Measurements from ENCODE around the gene AGPAT4.
A peak's percentile ranks its signal among the peaks of the same experiment; 100 is the strongest.

The AGPAT4 gene

GRCh38 chr6:161295784-161296183 lies 21.9 kb upstream of the AGPAT4 start:
- Histone ChIP-seq H3K9ac (ENCODE audit: low read length) (no peak overlapping the region), H3K79me1 (ENCODE audit: low read length) (no peaks in the 10 kb centered on the region), H3K4ac (ENCODE audit: low read depth, low read length) (no peak overlapping the region), H2AK5ac (ENCODE audit: low read length) (no peak overlapping the region), H3K27me3 (ENCODE audit: insufficient read depth, low read length, poor library complexity) (no peaks in the 10 kb centered on the region), H3K27ac (ENCODE audit: low read depth, low read length) (no peak overlapping the region), H2BK5ac (ENCODE audit: low read length) (no peak overlapping the region), H3K56ac (ENCODE audit: low read length) (no peak overlapping the region), H4K5ac (ENCODE audit: low read length) (no peak overlapping the region), H3K4me2 (ENCODE audit: low read length) (no peak overlapping the region), H3K4me1 (ENCODE audit: control insufficient read depth, low read depth, low read length) (no peaks in the 10 kb centered on the region), H3K18ac (ENCODE audit: low read length) (no peak overlapping the region), H3K4me3 (ENCODE audit: low read length) (no peak overlapping the region), H3K36me3 (ENCODE audit: control insufficient read depth, insufficient read depth, low read length) (no peaks in the 10 kb centered on the region), H2BK15ac (replicated peaks; ENCODE audit: low read depth) (no peak overlapping the region), H2BK120ac (ENCODE audit: low read depth, low read length) (no peak overlapping the region), H3K79me2 (ENCODE audit: control insufficient read depth, insufficient read depth, low read length) (no peaks in the 10 kb centered on the region), H4K8ac (ENCODE audit: low read depth, low read length) (no peak overlapping the region), H3K23ac (ENCODE audit: low read length) (no peak overlapping the region)
- no CpG with 5 or more reads among the region's 1 CpG for WGBS (ENCODE audit: extremely low coverage, insufficient coverage, low lambda C conversion rate)
- DNase-seq = no peak

DNA sequence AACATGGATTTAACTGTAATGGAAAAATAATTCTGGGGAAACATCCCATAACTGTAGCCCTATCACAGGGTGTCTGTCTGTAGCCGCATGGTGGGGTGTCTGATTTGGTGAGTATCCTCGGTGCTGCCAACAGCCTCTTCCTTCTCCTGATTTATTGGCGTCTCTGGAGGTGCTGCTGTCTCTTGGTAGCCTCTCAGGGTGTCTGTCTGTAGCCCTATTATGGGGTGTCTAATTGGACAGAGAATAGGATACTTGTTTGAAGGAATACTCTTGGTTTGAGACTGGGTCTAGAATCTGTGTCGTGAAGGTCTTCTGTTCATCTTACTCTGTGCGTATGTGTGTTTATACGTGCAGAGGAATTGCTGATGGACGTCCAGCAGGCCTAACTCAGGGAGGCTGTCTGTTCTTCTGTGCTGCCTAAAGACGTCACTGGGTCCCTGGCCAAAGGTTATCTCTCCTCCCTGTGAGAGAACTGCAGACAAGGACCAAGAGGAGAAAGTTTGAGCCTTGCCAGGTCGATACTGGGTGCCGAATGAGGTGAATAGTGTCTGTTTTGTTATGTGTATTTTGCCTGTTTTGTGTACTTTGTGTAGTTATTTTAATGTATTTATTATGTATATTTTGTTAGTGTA lies 18.9 kb upstream of the AGPAT4 start:
- DNase-seq = no peak
- no peaks in the 10 kb centered on the region for H3K4me1 ChIP-seq (ENCODE audit: control insufficient read depth, low read depth, low read length)
- H3K18ac ChIP-seq (ENCODE audit: low read length) = no peak overlapping the region
- H3K79me1 ChIP-seq (ENCODE audit: low read length) = no peaks in the 10 kb centered on the region
- no peak overlapping the region for H3K23ac ChIP-seq (ENCODE audit: low read length)
- no peak overlapping the region for H3K4me3 ChIP-seq (ENCODE audit: low read length)
- no peak overlapping the region for H3K4me2 ChIP-seq (ENCODE audit: low read length)
- no peaks in the 10 kb centered on the region for H3K79me2 ChIP-seq (ENCODE audit: control insufficient read depth, insufficient read depth, low read length)
- no peak overlapping the region for H2BK120ac ChIP-seq (ENCODE audit: low read depth, low read length)
- no peak overlapping the region for H2AK5ac ChIP-seq (ENCODE audit: low read length)
- no peaks in the 10 kb centered on the region for H3K36me3 ChIP-seq (ENCODE audit: control insufficient read depth, insufficient read depth, low read length)
- no peak overlapping the region for H3K56ac ChIP-seq (ENCODE audit: low read length)
- no peak overlapping the region for H3K9ac ChIP-seq (ENCODE audit: low read length)
- H3K27me3 ChIP-seq (ENCODE audit: insufficient read depth, low read length, poor library complexity) = no peaks in the 10 kb centered on the region
- no peak overlapping the region for H3K27ac ChIP-seq (ENCODE audit: low read depth, low read length)
- no peak overlapping the region for H4K5ac ChIP-seq (ENCODE audit: low read length)
- no peak overlapping the region for H4K8ac ChIP-seq (ENCODE audit: low read depth, low read length)
- H3K4ac ChIP-seq (ENCODE audit: low read depth, low read length) = no peak overlapping the region
- no peak overlapping the region for H2BK15ac ChIP-seq (replicated peaks; ENCODE audit: low read depth)
- H2BK5ac ChIP-seq (ENCODE audit: low read length) = no peak overlapping the region
- WGBS (ENCODE audit: extremely low coverage, insufficient coverage, low lambda C conversion rate) = no CpG with 5 or more reads among the region's 10 CpGs

- Histone ChIP-seq H3K4ac (ENCODE audit: low read depth, low read length) (no peak overlapping the region), H3K23ac (ENCODE audit: low read length) (no peak overlapping the region), H3K56ac (ENCODE audit: low read length) (no peak overlapping the region), H3K18ac (ENCODE audit: low read length) (no peak overlapping the region), H2BK120ac (ENCODE audit: low read depth, low read length) (no peak overlapping the region), H2BK5ac (ENCODE audit: low read length) (no peak overlapping the region), H3K9ac (ENCODE audit: low read length) (no peak overlapping the region), H3K27me3 (ENCODE audit: insufficient read depth, low read length, poor library complexity) (no peaks in the 10 kb centered on the region), H3K79me1 (ENCODE audit: low read length) (no peaks in the 10 kb centered on the region), H3K36me3 (ENCODE audit: control insufficient read depth, insufficient read depth, low read length) (no peaks in the 10 kb centered on the region), H3K27ac (ENCODE audit: low read depth, low read length) (no peak overlapping the region), H4K8ac (ENCODE audit: low read depth, low read length) (no peak overlapping the region), H3K4me1 (ENCODE audit: control insufficient read depth, low read depth, low read length) (no peaks in the 10 kb centered on the region), H2BK15ac (replicated peaks; ENCODE audit: low read depth) (no peak overlapping the region), H4K5ac (ENCODE audit: low read length) (no peak overlapping the region), H3K79me2 (ENCODE audit: control insufficient read depth, insufficient read depth, low read length) (no peaks in the 10 kb centered on the region), H3K4me3 (ENCODE audit: low read length) (no peak overlapping the region), H3K4me2 (ENCODE audit: low read length) (no peak overlapping the region), H2AK5ac (ENCODE audit: low read length) (no peak overlapping the region)
- peak; percentile 29 for DNase-seq
- no CpG with 5 or more reads among the region's 6 CpGs for WGBS (ENCODE audit: extremely low coverage, insufficient coverage, low lambda C conversion rate)
These were observed 18.3 kb upstream of the AGPAT4 start for GRCh38 chr6:161292145-161292544.

GRCh38 chr6:161290751-161291150 lies 16.9 kb upstream of the AGPAT4 start:
- no peak overlapping the region for H3K4me2 ChIP-seq (ENCODE audit: low read length)
- H3K4ac ChIP-seq (ENCODE audit: low read depth, low read length) = no peak overlapping the region
- no peaks in the 10 kb centered on the region for H3K36me3 ChIP-seq (ENCODE audit: control insufficient read depth, insufficient read depth, low read length)
- H3K18ac ChIP-seq (ENCODE audit: low read length) = no peak overlapping the region
- no peak overlapping the region for H2BK120ac ChIP-seq (ENCODE audit: low read depth, low read length)
- no peak overlapping the region for H3K56ac ChIP-seq (ENCODE audit: low read length)
- no peaks in the 10 kb centered on the region for H3K79me2 ChIP-seq (ENCODE audit: control insufficient read depth, insufficient read depth, low read length)
- WGBS (ENCODE audit: extremely low coverage, insufficient coverage, low lambda C conversion rate) = no CpG with 5 or more reads among the region's 3 CpGs
- H3K27me3 ChIP-seq (ENCODE audit: insufficient read depth, low read length, poor library complexity) = no peaks in the 10 kb centered on the region
- H3K4me1 ChIP-seq (ENCODE audit: control insufficient read depth, low read depth, low read length) = no peaks in the 10 kb centered on the region
- H3K4me3 ChIP-seq (ENCODE audit: low read length) = no peak overlapping the region
- H4K5ac ChIP-seq (ENCODE audit: low read length) = no peak overlapping the region
- no peak overlapping the region for H3K23ac ChIP-seq (ENCODE audit: low read length)
- no peak overlapping the region for H2AK5ac ChIP-seq (ENCODE audit: low read length)
- H3K9ac ChIP-seq (ENCODE audit: low read length) = no peak overlapping the region
- no peak overlapping the region for H2BK5ac ChIP-seq (ENCODE audit: low read length)
- H3K79me1 ChIP-seq (ENCODE audit: low read length) = no peaks in the 10 kb centered on the region
- no peak overlapping the region for H2BK15ac ChIP-seq (replicated peaks; ENCODE audit: low read depth)
- no peak for DNase-seq
- H3K27ac ChIP-seq (ENCODE audit: low read depth, low read length) = no peak overlapping the region
- H4K8ac ChIP-seq (ENCODE audit: low read depth, low read length) = no peak overlapping the region

GRCh38 chr6:161284653-161285052 lies 10.8 kb upstream of the AGPAT4 start:
- no CpG with 5 or more reads among the region's 5 CpGs for WGBS (ENCODE audit: extremely low coverage, insufficient coverage, low lambda C conversion rate)
- no peak overlapping the region for H3K4ac ChIP-seq (ENCODE audit: low read depth, low read length)
- H3K36me3 ChIP-seq (ENCODE audit: control insufficient read depth, insufficient read depth, low read length) = no peaks in the 10 kb centered on the region
- H3K23ac ChIP-seq (ENCODE audit: low read length) = no peak overlapping the region
- no peaks in the 10 kb centered on the region for H3K4me1 ChIP-seq (ENCODE audit: control insufficient read depth, low read depth, low read length)
- H3K4me3 ChIP-seq (ENCODE audit: low read length) = no peak overlapping the region
- no peak overlapping the region for H2BK120ac ChIP-seq (ENCODE audit: low read depth, low read length)
- no peaks in the 10 kb centered on the region for H3K79me1 ChIP-seq (ENCODE audit: low read length)
- no peak overlapping the region for H3K56ac ChIP-seq (ENCODE audit: low read length)
- no peak overlapping the region for H3K9ac ChIP-seq (ENCODE audit: low read length)
- H2BK15ac ChIP-seq (replicated peaks; ENCODE audit: low read depth) = no peak overlapping the region
- no peak overlapping the region for H4K5ac ChIP-seq (ENCODE audit: low read length)
- H3K4me2 ChIP-seq (ENCODE audit: low read length) = no peak overlapping the region
- H3K79me2 ChIP-seq (ENCODE audit: control insufficient read depth, insufficient read depth, low read length) = no peaks in the 10 kb centered on the region
- no peak overlapping the region for H3K18ac ChIP-seq (ENCODE audit: low read length)
- H3K27ac ChIP-seq (ENCODE audit: low read depth, low read length) = no peak overlapping the region
- DNase-seq = no peak
- no peak overlapping the region for H4K8ac ChIP-seq (ENCODE audit: low read depth, low read length)
- no peak overlapping the region for H2AK5ac ChIP-seq (ENCODE audit: low read length)
- no peaks in the 10 kb centered on the region for H3K27me3 ChIP-seq (ENCODE audit: insufficient read depth, low read length, poor library complexity)
- no peak overlapping the region for H2BK5ac ChIP-seq (ENCODE audit: low read length)

DNA sequence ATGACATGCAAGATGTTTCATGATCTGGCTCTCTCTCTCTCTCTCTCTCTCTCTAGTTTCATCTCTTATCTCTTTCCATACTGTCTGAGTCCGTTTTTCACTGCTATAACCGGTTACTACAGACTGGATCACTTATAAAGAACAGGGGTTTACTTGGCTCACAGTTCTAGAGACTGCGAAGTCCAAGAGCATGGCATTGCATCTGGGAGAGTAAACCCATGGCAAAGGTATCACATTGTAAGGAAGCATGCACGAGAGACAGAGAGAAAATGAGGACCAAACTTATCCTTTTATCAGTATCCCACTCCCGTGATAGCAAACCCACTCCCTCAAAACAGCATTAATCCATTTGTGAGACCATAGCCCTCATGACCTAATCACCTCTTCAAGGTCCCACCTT lies 7.2 kb upstream of the AGPAT4 start:
- Histone ChIP-seq H3K27me3 (ENCODE audit: insufficient read depth, low read length, poor library complexity) (no peaks in the 10 kb centered on the region), H3K27ac (ENCODE audit: low read depth, low read length) (no peak overlapping the region), H4K5ac (ENCODE audit: low read length) (no peak overlapping the region), H3K23ac (ENCODE audit: low read length) (no peak overlapping the region), H3K9ac (ENCODE audit: low read length) (no peak overlapping the region), H3K79me1 (ENCODE audit: low read length) (no peaks in the 10 kb centered on the region), H2BK5ac (ENCODE audit: low read length) (no peak overlapping the region), H4K8ac (ENCODE audit: low read depth, low read length) (no peak overlapping the region), H3K56ac (ENCODE audit: low read length) (no peak overlapping the region), H3K79me2 (ENCODE audit: control insufficient read depth, insufficient read depth, low read length) (no peaks in the 10 kb centered on the region), H3K4me2 (ENCODE audit: low read length) (no peak overlapping the region), H2BK15ac (replicated peaks; ENCODE audit: low read depth) (no peak overlapping the region), H3K4me3 (ENCODE audit: low read length) (no peak overlapping the region), H3K4me1 (ENCODE audit: control insufficient read depth, low read depth, low read length) (no peaks in the 10 kb centered on the region), H2BK120ac (ENCODE audit: low read depth, low read length) (no peak overlapping the region), H3K4ac (ENCODE audit: low read depth, low read length) (no peak overlapping the region), H2AK5ac (ENCODE audit: low read length) (no peak overlapping the region), H3K18ac (ENCODE audit: low read length) (no peak overlapping the region), H3K36me3 (ENCODE audit: control insufficient read depth, insufficient read depth, low read length) (no peaks in the 10 kb centered on the region)
- WGBS (ENCODE audit: extremely low coverage, insufficient coverage, low lambda C conversion rate) = no CpG with 5 or more reads among the region's 5 CpGs
- DNase-seq = no peak

Measured in mesendoderm (in vitro differentiated cells).